Activated CD4-positive, alpha-beta T cell treated with anti-CD3 and anti-CD28 coated beads for 24 hours (primary cell): ENCODE measurements around the gene BLTP3B.

Experiments used
- DNase-seq, 2 donors: peaks; one replicate each; pipeline ENCODE4 v3.0.0-alpha.2; 2020; ENCODE audit warnings: low read depth in 2 of 2

BLTP3B gene

DNA sequence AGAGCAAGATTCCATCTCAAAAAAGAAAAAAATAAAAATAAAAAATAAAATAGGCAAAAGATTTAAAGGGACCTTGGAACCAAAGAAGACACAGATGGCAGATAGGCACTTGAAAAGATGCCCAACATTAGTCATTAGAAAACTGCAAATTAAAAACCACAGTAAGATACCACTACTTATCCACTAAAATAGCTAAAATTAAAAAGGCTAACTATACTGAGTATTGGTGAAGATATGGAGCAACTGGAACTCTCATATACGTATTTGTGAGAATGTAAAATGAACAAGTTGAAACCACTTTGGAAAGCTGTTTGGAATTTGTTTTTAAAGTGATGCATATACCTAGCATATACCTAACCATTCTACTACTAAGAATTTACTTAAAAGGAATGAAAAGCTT lies 22.3 kb downstream of the BLTP3B start:
- DNase-seq = no peak

- DNase-seq = no peak
Observed at GRCh38 chr12:100115291-100115690, 27.4 kb downstream of the BLTP3B start.

DNA sequence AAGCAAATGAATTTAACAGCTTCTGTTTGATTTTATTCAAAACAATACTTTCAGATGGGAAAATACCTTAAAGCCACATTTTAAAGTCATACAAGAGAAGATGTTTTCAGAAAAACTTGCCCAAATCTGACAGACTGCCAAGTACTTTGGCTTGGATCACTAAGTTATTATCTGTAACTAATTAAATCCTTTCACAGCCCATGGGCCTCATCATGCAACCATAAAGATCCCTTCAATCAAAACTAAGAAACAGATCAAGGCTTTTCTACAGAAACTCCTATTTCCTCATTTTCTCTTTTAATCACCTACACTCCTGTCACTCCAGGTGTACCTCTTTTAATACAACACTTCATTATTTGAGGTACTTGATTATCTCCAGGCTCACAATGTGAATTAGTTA lies 28.1 kb downstream of the BLTP3B start:
- DNase-seq = no peak

DNA sequence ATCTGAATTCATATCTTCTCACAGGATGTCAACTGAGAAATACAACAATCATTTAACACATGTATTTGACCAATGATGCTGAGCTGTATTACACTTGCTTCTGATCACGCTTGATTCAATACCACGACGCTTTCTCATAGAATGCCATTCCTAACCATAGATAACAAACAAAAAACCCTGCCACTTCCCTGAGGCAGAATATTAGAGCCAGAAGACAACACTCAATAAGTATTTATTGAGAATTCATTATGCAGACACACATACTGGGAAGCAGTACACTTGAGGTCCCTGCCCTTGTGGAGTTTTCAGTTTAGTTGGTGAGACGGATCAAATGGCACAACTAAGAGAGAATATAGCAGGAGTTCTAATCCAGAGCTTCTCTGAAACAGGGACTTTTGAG lies 32.4 kb downstream of the BLTP3B start:
- DNase-seq = no peak

GRCh38 chr12:100106861-100107260 lies 35.8 kb downstream of the BLTP3B start:
- no peak for DNase-seq

DNA sequence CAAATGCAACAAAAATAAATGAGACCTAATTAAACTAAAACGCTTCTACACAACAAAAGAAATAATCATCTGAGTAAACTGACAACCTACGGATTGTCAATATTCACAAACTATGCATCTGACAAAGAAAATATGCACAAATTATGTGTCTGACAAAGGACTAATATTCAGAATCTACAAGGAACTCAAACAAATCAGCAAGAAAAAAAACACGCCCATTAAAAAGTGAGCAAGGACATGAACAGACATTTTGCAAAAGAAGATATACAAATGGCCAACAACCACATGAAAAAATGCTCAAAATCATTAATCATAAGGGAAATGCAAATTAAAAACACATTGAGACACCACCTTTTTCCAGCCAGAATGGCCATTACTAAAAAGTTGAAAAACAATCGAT lies 37.0 kb downstream of the BLTP3B start:
- DNase-seq = no peak

GRCh38 chr12:100101000-100101399 lies 41.7 kb downstream of the BLTP3B start:
- no peak for DNase-seq
